Measurements from ENCODE around the gene ABLIM2.

Gene ABLIM2

DNA sequence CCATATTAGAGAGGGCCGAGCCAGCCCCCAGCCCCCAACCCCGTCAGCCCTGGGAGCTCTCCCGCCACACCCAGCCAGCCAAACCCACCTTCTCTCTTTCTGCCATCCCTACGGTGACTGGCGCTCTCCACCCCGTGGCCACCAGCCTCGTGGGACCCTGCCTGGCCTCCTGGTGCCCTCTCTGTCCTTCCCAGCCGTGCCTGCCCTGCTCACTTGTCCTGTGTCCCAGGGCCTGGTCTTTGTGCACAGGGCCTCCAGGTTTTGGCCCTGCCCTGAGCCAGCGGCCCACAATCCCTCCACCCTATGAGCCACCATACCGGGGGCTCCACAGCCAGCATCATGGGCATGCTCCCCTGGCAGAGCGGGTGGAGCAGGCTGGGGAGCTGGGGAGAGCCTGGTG lies 77.4 kb downstream of the ABLIM2 start:
- Mint-ChIP-seq H3K27ac (no peak overlapping the region), H3K9me3 (no peaks in the 10 kb centered on the region), H3K27me3 (peaks cover 20% of the 10 kb centered on the region), H3K4me1 (no peaks in the 10 kb centered on the region), H3K4me3 (no peak overlapping the region)
- peak; percentile 11 for ATAC-seq
- DNase-seq, result no peak

DNA sequence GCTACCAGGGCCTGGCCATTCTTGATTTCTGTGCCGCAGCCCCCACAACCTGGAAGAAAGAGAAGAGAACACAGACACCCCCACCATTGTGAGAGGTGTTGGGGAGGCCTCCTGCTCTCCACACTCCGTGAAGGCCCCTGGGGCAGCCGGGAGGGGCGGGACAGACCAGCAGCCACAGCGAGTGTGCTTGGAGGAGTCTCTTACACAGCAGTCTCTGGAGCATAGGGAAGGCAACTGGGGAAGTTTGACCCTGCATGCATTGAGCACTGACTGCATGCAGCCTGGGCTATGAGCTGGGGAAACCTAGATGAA lies 77.9 kb downstream of the ABLIM2 start:
- H3K27ac Mint-ChIP-seq, result no peak overlapping the region

DNA sequence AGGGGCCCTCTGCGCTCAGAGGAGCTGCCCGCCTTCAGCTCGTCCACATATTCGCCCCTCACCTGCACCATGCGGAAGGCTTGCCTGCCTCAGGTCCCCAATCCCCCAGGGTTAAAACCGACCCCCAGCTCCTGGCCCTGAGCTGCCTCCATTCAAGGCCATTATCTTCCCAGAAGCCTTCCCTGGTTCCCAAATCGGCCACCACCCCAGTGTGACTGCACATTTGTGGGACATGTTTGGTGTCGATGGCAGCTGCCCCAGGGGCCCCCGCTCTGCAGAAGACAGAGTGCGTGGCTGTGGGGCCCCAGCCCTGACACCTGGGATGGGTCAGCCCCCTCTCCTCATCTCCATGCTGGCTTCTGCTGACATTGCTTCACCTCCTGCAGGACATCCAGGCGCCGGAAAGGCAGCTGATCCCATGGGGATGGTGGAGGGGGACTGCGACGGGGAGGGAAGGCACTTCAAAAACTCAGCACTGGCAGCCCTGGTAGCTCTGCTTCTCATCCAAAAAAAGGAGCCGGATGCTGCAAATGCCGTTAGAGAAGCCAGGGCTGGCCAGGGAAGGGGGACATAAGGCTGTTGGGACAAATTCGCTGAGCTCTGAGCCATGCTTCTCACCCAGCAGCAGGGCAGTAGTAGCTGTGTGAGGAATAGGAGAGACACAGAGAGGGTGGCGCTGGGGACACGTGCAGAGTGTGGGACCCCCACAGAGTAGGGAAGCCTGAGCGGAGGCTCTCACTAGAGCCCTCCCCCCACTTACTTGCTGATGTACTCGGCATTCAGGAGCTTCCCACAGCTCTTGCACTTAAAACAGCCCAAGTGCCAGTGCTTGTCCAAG lies 78.5 kb downstream of the ABLIM2 start:
- Mint-ChIP-seq H3K27me3 (peaks cover 20% of the 10 kb centered on the region), H3K4me3 (no peak overlapping the region), H3K4me1 (no peaks in the 10 kb centered on the region), H3K9me3 (no peaks in the 10 kb centered on the region), H3K27ac (no peak overlapping the region)
- ATAC-seq (no peak), DNase-seq (no peak)

More for the DNA sequence above, 77.9 kb downstream of the ABLIM2 start:
- no peak for ATAC-seq
- DNase-seq, result no peak
- Mint-ChIP-seq H3K4me3 (no peak overlapping the region), H3K27me3 (peaks cover 20% of the 10 kb centered on the region), H3K9me3 (no peaks in the 10 kb centered on the region), H3K4me1 (no peaks in the 10 kb centered on the region)

DNA sequence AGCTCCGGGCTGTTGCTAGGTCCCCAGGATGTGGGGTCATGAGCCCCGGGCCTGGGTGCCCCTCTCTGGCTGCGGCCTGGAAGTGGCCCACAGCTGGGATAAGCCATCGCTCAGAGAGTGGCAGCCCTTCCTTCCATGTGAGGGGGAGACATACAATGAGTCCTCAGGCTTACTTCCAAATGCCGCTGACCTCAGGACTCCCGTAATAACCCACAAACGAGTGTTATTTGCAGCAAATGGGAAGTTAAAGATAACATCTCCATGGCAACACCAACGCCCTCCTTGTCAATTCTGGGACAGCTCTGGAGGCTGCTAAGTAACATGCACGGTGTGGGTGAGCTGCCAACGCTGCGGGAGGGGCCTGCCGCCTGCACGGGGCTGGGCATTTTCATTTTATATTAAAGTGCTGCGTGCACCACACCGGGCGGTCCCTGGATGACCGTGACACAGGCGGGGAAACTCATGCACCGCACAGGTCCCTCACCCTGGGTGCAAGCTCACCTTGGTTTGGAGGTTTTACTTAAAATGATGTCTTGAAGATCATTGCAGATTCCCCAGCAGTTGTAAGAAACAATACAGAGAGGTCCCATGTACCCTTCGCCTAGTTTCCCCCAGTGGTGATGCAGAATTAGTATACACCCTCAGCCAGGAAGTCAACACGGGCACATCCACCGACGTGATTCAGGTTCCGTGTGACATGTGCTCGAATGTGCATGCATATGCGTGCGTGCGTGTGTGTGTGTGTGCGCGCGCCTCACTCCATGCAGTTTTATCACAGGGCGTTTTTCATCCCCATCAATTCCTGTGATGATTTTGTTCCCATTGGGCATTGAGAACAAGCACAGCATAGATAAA lies 79.4 kb downstream of the ABLIM2 start:
- H3K27ac Mint-ChIP-seq, result no peak overlapping the region
- peaks cover 20% of the 10 kb centered on the region for H3K27me3 Mint-ChIP-seq
- ATAC-seq (no peak), DNase-seq (no peak)
- H3K9me3 Mint-ChIP-seq, result no peaks in the 10 kb centered on the region
- no peak overlapping the region for H3K4me3 Mint-ChIP-seq
- H3K4me1 Mint-ChIP-seq, result no peaks in the 10 kb centered on the region

DNA sequence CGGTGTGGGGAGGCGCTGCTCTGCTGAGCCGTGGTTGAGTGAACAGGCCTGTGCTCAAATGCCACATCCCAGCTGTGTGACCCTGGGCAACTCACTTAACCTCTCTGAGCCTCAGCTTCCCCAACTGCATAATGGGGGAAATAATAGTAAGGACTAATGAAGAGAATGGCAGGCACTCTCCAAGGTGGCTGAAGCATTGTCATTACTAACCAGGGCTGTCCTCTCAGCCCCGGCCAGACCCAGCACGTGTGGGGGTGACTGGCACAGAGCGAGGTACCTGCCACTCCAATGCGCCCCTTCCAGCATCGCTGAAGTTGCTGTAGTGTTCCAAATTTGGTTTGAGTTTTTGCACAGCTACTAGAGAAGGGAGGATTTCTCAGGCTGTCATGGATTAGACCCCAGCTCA lies 80.0 kb downstream of the ABLIM2 start:
- Mint-ChIP-seq H3K27me3 (peaks cover 20% of the 10 kb centered on the region), H3K9me3 (no peaks in the 10 kb centered on the region), H3K4me3 (no peak overlapping the region), H3K27ac (no peak overlapping the region), H3K4me1 (no peaks in the 10 kb centered on the region)
- ATAC-seq (no peak), DNase-seq (no peak)

DNA sequence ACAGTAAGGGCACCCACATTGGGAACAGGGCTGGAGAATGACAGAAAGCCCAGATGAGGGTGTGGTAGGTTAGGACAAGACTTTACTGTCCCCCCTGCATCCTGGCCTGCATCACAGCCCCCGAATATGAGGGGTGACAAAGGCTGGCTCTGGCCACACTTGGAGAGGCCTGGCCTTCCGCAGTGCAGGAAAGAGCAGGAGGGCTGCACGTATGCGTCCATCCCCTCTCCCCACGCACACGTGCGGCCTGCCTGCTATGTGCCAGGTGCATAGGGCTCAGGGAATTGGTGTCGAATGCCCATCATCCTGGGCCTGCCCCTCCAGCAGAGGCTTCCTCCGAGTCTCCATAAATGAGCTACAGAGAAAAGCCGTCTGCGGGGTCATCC lies 80.5 kb downstream of the ABLIM2 start:
- no peak overlapping the region for H3K4me3 Mint-ChIP-seq
- no peak overlapping the region for H3K27ac Mint-ChIP-seq
- H3K4me1 Mint-ChIP-seq, result no peaks in the 10 kb centered on the region
- peaks cover 21% of the 10 kb centered on the region for H3K27me3 Mint-ChIP-seq
- no peaks in the 10 kb centered on the region for H3K9me3 Mint-ChIP-seq
- ATAC-seq (no peak), DNase-seq (no peak)

DNA sequence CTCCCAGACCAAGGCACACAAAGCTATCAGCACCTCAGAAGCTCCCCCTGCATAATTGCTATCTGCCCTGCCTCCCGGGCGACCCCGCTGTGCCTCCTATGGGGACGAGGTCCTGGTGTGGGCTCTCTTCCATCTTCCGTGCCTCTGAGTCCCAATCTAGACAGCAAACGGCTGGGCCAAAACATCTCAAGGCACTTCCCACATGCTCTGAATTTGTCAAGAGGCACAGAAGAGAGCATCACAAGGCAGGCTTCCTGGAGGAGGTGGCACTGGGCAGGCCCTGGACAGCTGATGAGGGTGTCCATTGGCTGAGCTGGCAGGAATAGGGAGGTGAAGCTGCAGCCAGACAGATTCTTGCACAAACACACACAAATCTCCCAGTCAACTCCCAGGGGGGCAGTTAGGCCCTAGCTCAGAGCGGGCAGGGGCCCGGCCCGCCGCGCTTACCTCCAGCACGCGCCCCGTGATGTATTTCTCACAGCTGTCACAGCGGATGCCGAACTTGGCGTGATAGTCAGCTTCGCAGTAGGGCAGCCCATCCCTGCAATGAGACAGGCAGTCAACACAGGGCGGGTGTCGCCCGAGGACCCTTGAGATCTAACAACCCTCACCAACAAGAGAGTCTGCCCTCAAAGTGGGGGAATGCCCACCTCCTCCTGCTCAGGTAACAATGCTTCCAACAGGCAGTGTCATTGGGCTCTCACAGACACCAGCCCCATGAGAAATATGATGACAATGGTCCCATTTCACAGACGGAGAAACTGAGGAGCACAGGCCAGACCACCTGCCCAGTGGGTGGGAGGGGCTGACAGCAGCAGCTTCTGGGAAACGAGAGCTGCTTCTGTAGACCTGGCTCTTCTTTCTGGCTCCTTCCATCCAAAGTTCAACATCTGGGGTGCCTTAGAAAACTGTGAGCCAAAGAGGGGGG lies 81.2 kb downstream of the ABLIM2 start:
- DNase-seq (no peak), ATAC-seq (no peak)
- Mint-ChIP-seq H3K4me1 (no peaks in the 10 kb centered on the region), H3K27ac (no peak overlapping the region), H3K27me3 (peaks cover 28% of the 10 kb centered on the region), H3K4me3 (no peak overlapping the region), H3K9me3 (no peaks in the 10 kb centered on the region)

DNA sequence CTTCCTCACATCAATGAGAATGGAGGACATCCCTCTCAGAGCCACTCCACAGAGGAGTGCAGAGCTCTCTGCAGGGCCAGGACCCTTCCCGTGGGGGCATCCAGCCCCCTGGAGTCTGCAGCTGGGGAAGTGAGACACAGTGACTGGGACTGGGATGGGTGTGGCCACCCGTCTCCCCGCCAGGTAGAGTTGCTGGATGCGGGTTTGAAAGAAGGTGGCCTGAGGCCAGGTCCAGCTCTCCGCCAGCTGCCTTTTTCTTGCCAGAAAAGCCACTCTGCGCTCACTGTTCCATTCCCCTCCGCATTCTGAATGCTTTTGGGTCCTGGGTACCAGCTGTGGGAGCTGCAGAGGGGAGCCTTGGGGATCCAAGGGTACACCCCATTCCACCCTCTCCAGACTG lies 82.6 kb downstream of the ABLIM2 start:
- ATAC-seq, result no peak
- no peak for DNase-seq
- Mint-ChIP-seq H3K27ac (no peak overlapping the region), H3K27me3 (peaks cover 33% of the 10 kb centered on the region), H3K9me3 (no peaks in the 10 kb centered on the region), H3K4me1 (no peaks in the 10 kb centered on the region), H3K4me3 (no peak overlapping the region)

DNA sequence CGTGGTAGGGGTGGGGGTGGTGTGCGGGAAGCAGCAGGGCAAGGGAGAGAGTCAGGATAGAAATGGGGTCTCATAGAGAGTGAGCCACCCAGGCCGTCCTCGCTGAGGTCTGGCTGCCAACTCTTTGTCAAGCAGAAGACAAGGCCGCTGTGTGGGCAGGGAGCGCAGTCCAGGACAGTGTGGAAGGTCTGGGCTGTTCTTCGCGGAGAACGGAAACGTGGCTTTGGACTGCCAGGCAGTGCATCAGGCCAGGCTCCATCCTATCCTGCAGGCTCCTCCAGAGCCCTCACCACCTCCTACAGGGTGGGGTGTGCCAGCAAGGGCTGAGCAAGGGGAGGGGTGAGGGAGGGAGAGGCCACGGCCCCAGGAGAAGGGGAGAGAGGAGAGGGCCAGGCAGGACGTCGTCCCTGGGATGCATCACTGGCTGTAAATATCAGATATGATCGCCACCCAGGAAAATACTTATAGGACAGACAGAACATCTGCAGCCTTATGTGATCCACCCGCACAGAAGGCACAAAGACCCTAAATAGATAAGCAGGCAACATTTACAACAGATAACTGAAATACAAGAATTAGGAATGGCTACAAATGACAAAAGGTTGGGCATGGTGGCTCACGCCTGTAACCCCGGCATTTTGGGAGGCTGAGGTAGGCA lies 85.3 kb downstream of the ABLIM2 start:
- Mint-ChIP-seq H3K27ac (no peak overlapping the region), H3K4me3 (no peak overlapping the region), H3K4me1 (no peaks in the 10 kb centered on the region), H3K9me3 (no peaks in the 10 kb centered on the region), H3K27me3 (peaks cover 13% of the 10 kb centered on the region)
- ATAC-seq (no peak), DNase-seq (no peak)

DNA sequence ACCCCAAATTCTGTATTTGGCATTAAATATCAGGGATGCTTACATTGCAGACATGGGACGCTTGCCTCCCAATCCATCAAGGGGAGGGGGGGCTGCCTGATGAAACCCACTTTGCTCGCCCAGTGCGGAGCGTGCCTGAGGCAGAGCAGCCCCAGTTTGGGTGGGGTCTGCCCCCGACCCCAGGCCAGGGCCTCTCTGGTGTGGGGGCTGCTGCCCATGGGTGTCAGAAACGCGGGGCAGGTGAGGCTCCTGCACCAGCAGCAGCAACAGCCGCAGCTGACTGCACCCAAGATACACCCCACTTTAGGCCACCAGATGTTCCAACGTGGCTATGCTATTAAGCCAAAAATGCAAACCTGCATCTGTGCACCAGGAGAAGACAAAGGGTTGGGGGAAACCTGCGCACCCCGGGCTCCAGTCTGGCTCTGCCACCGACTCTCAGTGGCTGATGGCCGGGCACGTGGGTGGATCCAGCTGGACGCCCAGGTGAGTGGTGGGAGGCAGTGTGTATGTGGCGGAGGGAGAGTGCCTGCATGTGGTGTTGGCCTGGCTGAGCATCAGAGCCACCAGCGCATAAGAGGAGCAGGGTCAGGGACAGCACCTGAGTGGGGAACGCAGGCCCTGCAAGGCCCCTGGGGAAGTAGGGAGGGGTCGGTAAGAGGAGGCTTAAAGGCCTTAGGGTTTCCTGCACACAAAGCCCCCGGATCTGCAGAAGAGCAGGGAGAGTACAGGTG lies 86.2 kb downstream of the ABLIM2 start:
- no peak for ATAC-seq

DNA sequence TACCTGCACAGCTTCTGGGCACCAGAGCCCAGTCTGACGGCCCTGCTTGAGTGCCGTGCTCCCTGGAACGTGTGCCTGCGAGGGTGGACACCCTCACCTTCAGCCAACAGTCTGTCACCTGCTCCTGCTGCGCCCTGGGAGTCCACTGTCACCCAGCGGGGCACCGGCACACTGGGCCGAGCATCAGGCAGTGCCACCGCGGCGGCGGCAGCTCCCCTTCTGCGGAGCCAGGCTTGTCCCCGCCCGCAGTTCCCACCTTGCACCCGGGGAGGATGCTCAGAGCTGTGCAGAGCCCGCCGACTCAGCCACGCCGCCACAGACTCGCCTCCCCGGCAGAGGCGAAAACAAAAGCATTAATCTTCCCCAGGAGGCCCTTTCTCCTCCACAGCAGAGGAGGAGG lies 86.8 kb downstream of the ABLIM2 start:
- Mint-ChIP-seq H3K27ac (no peak overlapping the region), H3K4me1 (no peaks in the 10 kb centered on the region), H3K4me3 (no peak overlapping the region), H3K9me3 (no peaks in the 10 kb centered on the region), H3K27me3 (peaks cover 13% of the 10 kb centered on the region)
- DNase-seq, result no peak
- ATAC-seq, result no peak

More for the DNA sequence above, 86.2 kb downstream of the ABLIM2 start:
- no peak for DNase-seq
- H3K4me3 Mint-ChIP-seq, result no peak overlapping the region
- no peaks in the 10 kb centered on the region for H3K4me1 Mint-ChIP-seq
- H3K27me3 Mint-ChIP-seq, result peaks cover 13% of the 10 kb centered on the region
- H3K9me3 Mint-ChIP-seq, result no peaks in the 10 kb centered on the region
- H3K27ac Mint-ChIP-seq, result no peak overlapping the region

DNA sequence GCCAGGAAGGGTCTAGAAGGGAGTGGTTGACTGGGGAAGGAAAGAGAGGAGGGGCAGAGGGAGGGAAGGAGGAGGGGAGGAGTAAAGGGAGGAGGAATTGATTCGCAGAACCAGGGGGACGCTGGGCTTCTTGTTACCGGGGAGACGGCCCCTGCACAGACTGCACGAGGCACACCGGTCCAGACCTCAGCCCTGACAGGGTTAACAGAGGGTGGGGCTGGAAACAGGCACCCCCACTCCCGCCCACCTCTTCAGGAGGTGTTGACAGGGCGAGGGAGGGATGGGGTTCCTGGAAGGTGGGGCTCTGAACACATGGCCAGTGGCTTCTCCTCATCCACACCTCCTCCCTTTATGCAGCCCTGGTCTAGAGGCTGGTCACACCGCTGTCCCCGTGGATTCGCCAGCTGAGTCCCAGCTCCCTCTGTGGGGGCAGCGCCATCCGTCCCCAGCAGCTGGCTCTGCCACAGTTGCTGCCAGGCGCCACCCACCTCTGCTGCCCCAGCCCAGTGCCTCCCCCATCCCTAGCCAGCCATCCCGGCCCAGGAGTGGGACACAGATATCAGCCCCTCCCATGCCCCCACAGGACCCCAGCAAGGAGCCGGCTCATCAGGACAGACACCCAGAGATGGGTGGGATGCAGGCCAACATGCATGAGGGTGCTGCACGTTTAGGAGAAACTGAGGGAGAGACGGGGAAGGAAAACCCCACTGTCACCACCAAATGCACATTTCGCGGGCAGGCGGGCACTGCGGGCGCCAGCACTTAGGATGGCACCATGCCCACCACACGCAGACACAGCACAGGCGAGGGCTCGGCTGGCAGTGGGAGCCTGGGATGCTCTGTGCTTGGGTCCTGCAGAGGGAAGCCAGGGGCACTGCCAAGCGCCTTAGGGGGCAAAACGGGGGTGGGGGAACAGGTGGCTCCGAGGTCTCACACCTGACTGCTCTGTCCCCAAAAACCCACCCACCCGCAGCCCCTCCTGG lies 87.6 kb downstream of the ABLIM2 start:
- ATAC-seq, result no peak
- no peaks in the 10 kb centered on the region for H3K9me3 Mint-ChIP-seq
- H3K4me3 Mint-ChIP-seq, result no peak overlapping the region
- H3K27ac Mint-ChIP-seq, result no peak overlapping the region
- H3K4me1 Mint-ChIP-seq, result no peaks in the 10 kb centered on the region
- H3K27me3 Mint-ChIP-seq, result peaks cover 13% of the 10 kb centered on the region
- no peak for DNase-seq

DNA sequence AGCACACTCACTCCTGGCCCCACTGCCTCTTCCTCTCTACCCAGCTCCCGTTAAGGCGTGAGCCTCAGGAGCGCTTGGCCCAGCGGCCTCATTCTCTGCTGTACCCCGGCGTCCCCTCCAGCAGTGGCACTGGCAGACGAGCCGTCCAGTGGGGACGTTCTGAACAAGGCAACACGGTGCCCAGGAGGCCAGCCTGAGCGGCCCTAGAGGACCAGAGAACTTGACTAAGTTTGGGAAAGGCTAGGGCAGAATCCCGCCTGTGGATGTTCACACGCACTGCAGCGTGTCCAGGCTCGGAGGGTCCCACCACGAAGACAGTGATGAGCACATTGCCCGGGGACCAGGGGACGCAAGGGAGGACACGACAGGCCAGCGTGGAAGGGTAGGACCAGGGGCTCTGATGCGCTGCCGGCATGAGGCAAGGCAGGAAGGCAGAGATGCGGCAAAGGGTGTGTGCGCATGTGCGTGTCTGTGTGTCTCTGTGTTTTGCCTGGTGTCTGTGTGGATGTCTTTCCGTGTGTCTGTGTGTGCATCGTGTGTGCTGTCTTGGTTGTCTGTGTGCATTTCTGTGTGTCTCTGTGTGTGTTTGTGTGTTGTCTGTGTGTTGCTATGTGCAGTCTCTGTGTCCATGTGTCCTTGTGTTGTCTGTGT lies 89.4 kb downstream of the ABLIM2 start:
- Mint-ChIP-seq H3K4me1 (no peaks in the 10 kb centered on the region), H3K27me3 (peaks cover 13% of the 10 kb centered on the region), H3K9me3 (peaks cover 0 to 13% of the 10 kb centered on the region in 2 donors), H3K27ac (no peak overlapping the region), H3K4me3 (no peak overlapping the region)
- DNase-seq (no peak), ATAC-seq (no peak)

Measured in stimulated activated naive CD8-positive, alpha-beta T cell treated with anti-CD3 and anti-CD28 coated beads, Interleukin-15, amount 100 ng/mL, for 72 hours (primary cell).